Activated CD4-positive, alpha-beta T cell treated with anti-CD3 and anti-CD28 coated beads for 48 hours (primary cell): ENCODE data around the gene SLC25A39.
A peak's percentile ranks its signal among the peaks of the same experiment; 100 is the strongest.

Experiments used
- DNase-seq: peaks from one replicate; pipeline ENCODE4 v3.0.0-alpha.2; 2020

SLC25A39 gene

GRCh38 chr17:44311562-44312181 lies 13.0 kb downstream of the SLC25A39 start:
- no peak for DNase-seq

GRCh38 chr17:44310609-44311376 lies 13.8 kb downstream of the SLC25A39 start:
- DNase-seq = no peak

DNA sequence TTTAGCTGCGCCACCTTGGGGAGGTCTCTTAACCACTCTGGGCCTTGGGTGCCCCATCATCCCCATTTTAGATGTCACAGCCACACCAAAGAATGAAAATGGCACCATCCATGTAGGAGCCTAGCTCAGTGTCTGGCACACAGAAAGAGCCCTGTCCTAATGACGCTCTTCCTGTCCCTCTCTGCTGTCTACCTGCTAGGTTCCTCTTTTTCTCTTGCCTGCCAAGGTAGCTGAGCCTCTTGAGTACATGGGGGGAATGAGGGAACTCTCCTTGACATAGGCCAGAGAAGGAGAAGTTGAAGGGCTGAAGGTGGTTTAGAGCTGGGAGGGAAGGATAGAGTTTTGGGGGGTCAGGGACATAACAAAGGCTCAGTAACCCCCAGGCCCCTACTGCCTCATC lies 14.4 kb downstream of the SLC25A39 start:
- no peak for DNase-seq

DNA sequence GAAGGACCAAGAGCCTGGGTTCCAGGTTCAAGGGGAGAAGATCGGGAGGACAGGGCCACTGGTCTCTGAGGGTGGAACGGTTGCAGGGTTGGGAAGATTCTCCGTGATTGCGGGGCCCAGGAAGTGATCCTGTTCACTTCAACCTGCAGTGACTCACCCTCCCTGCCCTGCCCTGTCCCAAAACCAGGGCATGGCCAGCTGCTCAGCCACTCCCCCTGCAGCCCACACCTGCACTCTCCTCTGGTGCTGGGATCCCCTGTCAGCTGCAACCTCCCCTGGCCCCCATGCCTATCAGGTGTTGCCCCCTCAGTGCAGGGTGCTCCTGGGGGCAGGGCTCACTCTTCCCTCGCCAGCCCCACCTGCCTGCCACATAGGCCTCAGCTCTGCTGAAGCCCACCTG lies 15.2 kb downstream of the SLC25A39 start:
- DNase-seq = no peak

DNA sequence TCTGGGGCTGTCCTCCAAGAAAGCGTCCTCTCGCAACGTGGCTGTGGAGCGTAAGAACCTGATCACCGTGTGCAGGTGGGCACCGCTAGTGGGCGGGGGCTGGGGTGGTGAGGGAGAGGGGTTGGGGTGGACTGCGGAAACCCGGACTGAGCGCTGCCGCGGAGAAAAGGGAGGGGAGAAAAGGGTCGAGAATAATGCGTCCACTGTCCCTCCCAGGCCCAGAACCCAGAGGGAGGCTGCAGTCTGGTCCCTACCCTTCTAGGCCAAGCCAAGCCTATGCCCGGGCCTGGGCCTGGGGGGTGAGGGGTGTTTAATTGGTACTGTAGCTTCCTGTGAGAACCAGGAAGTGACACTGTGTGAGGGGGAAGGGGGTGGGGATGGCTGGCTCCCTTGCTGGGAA lies 15.8 kb downstream of the SLC25A39 start:
- no peak for DNase-seq

GRCh38 chr17:44308320-44308818 lies 16.3 kb downstream of the SLC25A39 start, which contains the start of gene RUNDC3A:
TSS of gene RUNDC3A (plus strand) at chr17:44308601. CDS start at chr17:44308833, 232 bp downstream.
- peak; percentile 88 for DNase-seq

DNA sequence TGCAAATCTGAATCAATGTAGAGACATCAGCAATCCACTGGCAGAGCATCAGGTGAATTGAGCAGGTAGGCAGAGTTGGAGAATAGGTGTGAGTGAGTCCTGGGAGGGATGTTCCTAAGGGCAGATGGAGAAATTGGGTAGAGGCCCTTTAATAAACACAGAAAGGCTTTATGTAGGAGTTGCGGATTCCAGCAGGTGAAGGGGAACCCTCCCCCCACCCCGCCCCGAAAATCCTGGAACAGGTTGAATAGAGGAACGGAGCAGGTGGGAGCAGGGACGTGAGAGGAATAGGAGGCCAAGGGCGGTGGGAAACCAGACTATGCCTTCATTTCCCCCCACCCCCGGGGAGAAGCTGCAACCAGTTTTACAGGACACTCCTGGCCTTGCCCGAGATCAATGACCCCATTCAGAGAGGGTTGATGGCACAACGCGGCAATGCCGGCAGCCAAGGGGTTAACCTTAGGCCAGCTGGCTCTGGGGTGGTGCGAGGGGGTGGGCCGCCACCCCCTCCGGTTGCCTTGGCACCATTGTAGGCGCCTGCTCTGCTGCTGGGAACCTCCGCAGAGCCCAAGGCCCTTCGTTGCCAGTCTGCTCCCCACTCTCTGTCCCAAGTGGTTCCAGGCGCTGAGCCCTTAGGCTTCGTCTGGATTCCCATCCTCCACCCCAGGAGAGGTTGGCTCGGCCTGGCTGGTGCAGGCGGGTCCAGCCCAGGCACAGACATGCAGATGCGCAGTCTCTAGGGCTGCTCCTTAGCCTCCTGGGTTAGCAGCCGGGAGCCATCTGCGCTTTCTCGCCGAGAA lies 17.0 kb downstream of the SLC25A39 start:
- no peak for DNase-seq

GRCh38 chr17:44304651-44305050 lies 20.0 kb downstream of the SLC25A39 start:
- no peak for DNase-seq

DNA sequence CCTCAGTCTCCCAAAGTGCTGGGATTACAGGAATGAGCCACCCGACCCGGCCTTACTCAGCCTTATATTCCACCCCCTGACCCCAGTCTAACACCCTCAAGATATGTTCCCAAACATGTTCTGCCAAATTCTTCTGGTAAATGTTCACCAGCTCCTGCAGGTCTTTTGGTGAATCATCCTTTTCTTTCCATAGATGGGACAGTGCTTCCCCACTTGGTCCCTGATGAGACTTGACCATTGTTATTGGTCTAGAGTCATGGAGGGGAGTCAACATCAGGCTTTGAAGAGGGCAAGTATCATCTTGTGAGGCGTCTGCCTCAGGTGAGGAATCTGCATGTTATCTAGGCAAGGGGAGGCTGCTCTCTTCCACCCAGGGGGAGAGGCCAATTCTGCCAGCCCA lies 26.6 kb downstream of the SLC25A39 start:
- no peak for DNase-seq

DNA sequence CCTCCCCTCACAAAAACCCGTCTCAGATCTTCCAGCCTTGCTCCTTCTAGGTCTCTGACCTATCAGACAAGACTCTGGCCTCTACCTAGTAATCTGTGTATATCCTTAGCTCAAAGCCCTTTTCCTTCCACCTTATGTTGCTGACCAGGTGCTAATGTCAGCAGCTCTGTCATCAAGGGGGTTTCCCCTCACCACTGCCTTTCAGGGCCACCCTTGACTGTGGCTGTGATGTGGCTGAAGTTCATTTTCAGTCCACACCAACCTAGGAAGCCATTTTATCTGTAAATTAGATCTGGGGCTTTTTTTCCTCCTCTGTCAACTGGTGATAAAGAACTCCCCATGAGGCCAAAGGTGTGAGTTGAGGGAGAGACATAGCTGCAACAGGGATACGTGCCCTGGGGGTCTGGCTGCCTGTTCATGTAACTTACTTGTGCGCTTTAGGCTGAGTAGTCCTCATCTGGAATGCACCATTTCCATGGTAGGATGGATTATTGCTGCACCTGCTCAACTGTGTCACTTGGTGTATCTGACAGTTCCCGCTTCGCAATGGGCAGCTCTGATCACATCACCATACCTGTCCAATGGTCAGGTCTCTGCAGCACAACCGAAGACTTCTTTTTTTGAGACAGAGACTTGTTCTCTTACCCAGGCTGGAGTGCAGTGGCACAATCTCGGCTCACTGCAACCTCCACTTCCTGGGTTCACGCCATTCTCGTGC lies 31.0 kb downstream of the SLC25A39 start:
- no peak for DNase-seq

- no peak for DNase-seq
Measured at GRCh38 chr17:44287651-44288050, 37.0 kb downstream of the SLC25A39 start.

- no peak for DNase-seq
Measured at GRCh38 chr17:44284024-44284400, 40.6 kb downstream of the SLC25A39 start.

- no peak for DNase-seq
Measured at GRCh38 chr17:44283344-44284023, 41.1 kb downstream of the SLC25A39 start.

DNA sequence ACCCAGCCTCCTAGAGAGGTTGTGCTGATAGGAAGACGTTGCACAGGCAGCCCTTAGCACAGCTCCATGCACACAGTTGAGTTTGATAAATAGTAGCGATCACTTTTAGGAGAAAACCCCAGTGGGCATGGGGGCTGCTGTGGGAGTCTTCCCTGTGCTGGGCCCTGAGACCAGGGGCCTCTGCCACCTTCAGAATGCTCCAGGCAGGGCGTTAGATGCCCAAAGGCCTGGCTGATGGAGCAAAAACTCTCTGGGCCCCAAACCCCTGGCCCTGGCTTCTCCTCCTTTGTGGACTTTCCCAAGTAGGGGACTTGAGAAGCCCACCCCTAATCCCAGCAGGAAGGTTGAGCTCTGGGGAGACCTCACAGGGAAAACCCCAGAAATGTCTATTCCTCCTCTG lies 42.4 kb downstream of the SLC25A39 start:
- no peak for DNase-seq

DNA sequence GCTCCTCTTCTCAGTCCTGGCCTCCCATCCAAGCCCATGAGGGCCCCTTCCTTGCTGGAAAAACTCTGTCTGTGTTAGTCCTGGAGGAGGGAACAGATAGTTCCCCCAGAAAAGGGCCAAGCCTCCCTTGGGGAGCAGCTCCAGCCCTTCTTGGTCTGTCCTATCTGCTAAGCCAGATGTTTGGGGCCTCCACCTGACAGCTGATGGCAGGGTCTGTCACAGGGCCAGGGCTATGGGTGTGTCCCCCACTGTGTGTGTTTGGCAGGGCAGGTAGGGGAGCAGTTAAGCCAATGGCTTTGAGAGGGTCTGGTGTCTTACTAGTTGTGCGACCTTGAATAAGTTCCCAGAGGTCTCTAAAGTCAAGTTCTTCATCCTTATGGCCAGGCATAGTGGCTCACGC lies 43.1 kb downstream of the SLC25A39 start:
- DNase-seq = no peak

DNA sequence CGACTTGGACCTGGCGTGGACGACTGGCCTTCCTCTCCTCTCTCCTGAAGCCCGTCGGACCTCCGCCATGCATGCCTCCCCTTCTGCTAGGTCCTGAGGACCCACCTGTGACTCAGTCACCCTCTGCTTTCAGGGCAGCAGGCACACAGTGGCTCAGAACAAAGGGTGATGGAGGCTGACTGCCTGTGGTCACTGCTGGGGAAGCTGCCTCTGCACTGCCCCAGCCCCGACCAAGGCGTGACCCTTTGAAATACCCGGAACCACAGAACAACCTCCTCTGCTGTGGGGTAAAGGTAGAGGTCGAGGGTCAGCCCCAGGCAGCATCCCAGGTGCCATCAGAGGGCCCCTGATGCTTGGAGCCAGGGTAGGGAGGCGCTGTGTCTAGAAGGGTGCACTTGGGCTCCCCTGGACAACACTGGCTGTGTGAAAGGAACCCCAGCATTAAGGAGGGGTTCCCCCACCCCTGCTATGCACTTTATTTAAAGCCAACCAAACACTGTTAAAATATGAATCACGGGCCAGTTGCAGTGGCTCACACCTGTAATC lies 44.2 kb downstream of the SLC25A39 start:
- DNase-seq = no peak

GRCh38 chr17:44279666-44280391 lies 44.8 kb downstream of the SLC25A39 start:
- DNase-seq = no peak

DNA sequence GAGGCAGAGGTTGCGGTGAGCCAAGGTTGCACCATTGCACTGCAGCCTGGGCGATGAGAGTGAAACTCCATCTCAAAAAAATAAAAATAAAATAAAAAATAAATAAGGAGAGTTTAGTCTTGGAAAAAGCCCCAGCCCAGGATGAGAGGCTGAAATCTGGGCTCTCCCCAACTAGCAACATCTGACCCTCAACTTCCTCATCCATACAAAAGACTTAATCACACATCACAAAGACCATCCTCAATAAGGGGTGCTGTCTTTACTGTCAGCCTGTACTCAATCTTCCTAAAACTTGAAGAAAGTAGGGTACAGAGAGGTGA lies 45.3 kb downstream of the SLC25A39 start:
- DNase-seq = no peak

GRCh38 chr17:44277976-44278375 lies 46.6 kb downstream of the SLC25A39 start:
- DNase-seq = no peak

- DNase-seq = no peak
Measured at GRCh38 chr17:44273607-44274006, 51.0 kb downstream of the SLC25A39 start.

- no peak for DNase-seq
Measured at GRCh38 chr17:44272954-44273353, 51.7 kb downstream of the SLC25A39 start.
